ENCODE results near the gene REPIN1. TPM values are rescaled to one million over a fixed set of nuclear protein-coding genes. Genes with fewer than 3 reads are reported as not detected.
A peak's percentile ranks its signal among the peaks of the same experiment; 100 is the strongest.

The REPIN1 gene
- total RNA-seq, 4 donors from 2014 or later: 115 to 332 (median 159) TPM

DNA sequence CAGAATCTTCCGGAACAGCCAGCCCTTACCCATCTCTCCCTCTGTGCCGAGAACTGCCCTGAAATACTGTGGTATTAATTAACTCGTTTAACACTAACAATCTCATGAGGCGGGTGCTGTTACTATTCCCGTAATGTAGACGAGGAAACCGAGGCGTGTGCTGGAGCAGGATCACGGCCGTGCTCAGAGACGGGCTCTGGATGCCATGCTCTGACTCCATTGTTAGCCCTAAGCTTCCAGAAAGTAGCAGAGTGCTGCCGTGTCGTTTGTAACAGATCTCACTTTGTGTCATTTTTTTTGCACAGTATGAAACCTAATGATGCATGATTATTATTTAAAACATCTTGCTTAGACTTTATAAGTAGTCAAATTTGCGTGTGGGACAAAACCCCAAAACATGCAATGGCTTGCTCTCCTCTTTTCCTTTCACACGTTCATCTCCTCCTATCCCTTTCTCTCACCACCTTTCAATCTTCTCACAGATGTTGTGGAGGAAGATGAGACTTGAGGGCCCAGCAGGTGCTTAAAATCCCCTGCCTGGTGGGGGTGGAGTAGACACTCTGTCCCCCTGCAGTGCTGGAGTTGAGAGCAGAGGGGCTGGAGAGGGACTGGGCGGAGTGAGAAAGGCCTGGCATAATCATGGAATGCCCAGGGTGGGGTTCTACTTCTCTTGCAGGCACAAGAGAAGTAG, 44.8 kb upstream of the REPIN1 start:
- in situ Hi-C loops (cut with MboI; ENCODE audit: low sequenced_read_pairs in 4 of 4) (no loop called here), intact Hi-C loops (cut with DNase I; ENCODE audit: low total_unique reads) (no loop called here)
- Histone ChIP-seq H3K4me1 (peaks cover 4 to 7% of the 10 kb centered on the region in 2 donors), H3K9me3 (no peaks in the 10 kb centered on the region), H3K36me3 (no peaks in the 10 kb centered on the region), H3K27me3 (peaks cover 0 to 8% (median 7%) of the 10 kb centered on the region in 3 donors), H3K4me3 (peak overlapping the region; percentile 56 to 71 (median 66)), H3K27ac (peak overlapping the region in 3 of 4 donors; percentile 54 to 64 (median 54))
- no peak for DNase-seq
- TF ChIP-seq, protein P1, sequence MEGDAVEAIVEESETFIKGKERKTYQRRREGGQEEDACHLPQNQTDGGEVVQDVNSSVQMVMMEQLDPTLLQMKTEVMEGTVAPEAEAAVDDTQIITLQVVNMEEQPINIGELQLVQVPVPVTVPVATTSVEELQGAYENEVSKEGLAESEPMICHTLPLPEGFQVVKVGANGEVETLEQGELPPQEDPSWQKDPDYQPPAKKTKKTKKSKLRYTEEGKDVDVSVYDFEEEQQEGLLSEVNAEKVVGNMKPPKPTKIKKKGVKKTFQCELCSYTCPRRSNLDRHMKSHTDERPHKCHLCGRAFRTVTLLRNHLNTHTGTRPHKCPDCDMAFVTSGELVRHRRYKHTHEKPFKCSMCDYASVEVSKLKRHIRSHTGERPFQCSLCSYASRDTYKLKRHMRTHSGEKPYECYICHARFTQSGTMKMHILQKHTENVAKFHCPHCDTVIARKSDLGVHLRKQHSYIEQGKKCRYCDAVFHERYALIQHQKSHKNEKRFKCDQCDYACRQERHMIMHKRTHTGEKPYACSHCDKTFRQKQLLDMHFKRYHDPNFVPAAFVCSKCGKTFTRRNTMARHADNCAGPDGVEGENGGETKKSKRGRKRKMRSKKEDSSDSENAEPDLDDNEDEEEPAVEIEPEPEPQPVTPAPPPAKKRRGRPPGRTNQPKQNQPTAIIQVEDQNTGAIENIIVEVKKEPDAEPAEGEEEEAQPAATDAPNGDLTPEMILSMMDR (IDR thresholded peaks at IDR 0.05 in 4 of 5, conservative IDR thresholded peaks at IDR 0.05 in 1 of 5): no peak
- TF ChIP-seq POLR2A (IDR thresholded peaks at IDR 0.05): no peak
- ATAC-seq: peak in 1 of 2 donors; percentile 33

DNA sequence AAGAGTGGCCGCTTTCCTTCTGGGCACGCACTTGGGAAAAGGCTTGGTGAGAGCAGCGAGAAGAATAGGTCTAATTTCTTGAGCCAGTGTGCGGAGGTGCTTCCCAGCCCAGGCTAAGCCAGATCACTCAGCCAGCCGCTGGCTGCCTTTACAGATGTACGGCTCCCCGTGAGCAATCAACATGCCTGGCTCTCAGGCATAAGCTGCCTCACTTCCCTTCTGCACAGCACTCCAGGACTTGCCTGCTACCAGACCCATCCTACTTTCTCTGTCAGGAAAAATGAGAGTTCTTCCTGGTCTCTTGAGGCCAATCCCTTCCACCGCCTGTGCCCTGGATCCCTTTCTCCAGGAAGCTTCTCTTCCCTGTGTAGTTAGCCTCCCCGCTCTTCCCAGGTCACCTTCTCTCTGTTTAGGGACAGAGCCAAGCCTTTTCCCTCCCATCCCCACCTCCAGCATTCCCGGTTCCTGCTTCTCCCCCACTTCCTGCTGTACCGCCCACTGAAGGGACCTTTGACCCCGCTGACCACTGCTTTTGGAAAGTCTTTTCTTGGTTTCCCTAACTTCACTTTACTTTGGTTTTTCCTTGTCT, 44.2 kb upstream of the REPIN1 start:
- ATAC-seq (no peak), DNase-seq (no peak)
- Histone ChIP-seq H3K4me3 (no peak overlapping the region), H3K27ac (no peak overlapping the region), H3K27me3 (peaks cover 0 to 8% (median 7%) of the 10 kb centered on the region in 3 donors), H3K9me3 (no peaks in the 10 kb centered on the region), H3K4me1 (peaks cover 4 to 7% of the 10 kb centered on the region in 2 donors), H3K36me3 (no peaks in the 10 kb centered on the region)
- no peak for TF ChIP-seq POLR2A (IDR thresholded peaks at IDR 0.05)
- TF ChIP-seq, protein P1 (IDR thresholded peaks at IDR 0.05 in 4 of 5, conservative IDR thresholded peaks at IDR 0.05 in 1 of 5): no peak
- intact Hi-C loops (cut with DNase I; ENCODE audit: low total_unique reads) (no loop called here), in situ Hi-C loops (cut with MboI; ENCODE audit: low sequenced_read_pairs in 4 of 4) (no loop called here)

DNA sequence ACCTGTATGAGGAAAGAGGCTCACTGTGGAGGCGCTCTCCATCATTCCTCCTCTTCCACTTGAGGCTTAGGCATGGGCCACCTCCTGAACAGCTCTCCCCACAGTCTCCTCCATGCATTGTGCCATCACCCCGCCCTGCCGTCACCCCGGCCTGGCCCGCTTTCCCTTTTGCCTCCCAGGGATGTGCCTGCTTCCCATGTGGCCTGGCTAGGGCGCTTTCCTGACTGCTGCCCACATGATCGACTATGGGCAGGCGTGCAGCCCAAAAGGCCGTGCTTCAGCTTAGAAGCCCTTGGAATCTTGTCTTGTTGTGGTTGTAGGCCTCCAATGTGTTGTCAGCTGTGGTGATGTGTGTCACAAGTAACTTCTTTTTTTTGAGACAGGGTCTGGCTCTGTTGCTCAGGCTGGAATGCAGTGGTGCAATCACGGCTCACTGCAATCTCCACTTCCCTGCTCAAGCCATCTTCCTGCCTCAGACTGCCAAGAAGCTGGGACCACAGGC, 43.5 kb upstream of the REPIN1 start:
- Histone ChIP-seq H3K27ac (no peak overlapping the region), H3K27me3 (peaks cover 0 to 8% (median 7%) of the 10 kb centered on the region in 3 donors), H3K4me3 (no peak overlapping the region), H3K36me3 (no peaks in the 10 kb centered on the region), H3K9me3 (no peaks in the 10 kb centered on the region), H3K4me1 (peaks cover 4 to 7% of the 10 kb centered on the region in 2 donors)
- intact Hi-C loops (cut with DNase I; ENCODE audit: low total_unique reads): no loop called here
- in situ Hi-C loops (cut with MboI; ENCODE audit: low sequenced_read_pairs in 4 of 4): no loop called here
- ATAC-seq (peak; percentile 47 to 55), DNase-seq (no peak)
- TF ChIP-seq, protein P1 (IDR thresholded peaks at IDR 0.05 in 4 of 5, conservative IDR thresholded peaks at IDR 0.05 in 1 of 5): no peak
- TF ChIP-seq POLR2A (IDR thresholded peaks at IDR 0.05): no peak

DNA sequence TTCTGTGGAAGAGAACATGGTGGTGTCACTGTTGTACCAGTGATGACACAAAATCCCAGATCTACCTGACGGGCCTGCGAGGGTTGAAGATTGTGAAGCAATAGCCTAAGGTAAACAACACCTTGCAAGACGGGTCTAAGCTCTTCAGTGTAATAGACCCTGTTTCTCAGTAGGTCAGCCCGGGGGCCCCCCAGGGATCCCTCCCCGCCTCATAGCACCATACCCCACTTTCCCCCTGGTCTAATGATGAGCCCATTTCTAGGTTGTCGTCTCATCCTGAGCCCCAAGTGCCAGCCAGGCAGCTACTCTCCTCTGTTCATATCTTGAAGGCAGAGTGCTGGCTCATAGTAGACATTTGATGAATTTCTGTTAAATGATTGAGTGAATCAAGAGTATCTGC, 42.7 kb upstream of the REPIN1 start:
- Histone ChIP-seq H3K27ac (no peak overlapping the region), H3K27me3 (peaks cover 0 to 8% (median 7%) of the 10 kb centered on the region in 3 donors), H3K4me3 (no peak overlapping the region), H3K4me1 (peaks cover 4 to 7% of the 10 kb centered on the region in 2 donors), H3K36me3 (no peaks in the 10 kb centered on the region), H3K9me3 (no peaks in the 10 kb centered on the region)
- DNase-seq (no peak), ATAC-seq (no peak)
- no peak for TF ChIP-seq POLR2A (IDR thresholded peaks at IDR 0.05)
- TF ChIP-seq, protein P1 (IDR thresholded peaks at IDR 0.05 in 4 of 5, conservative IDR thresholded peaks at IDR 0.05 in 1 of 5): no peak
- in situ Hi-C loops (cut with MboI; ENCODE audit: low sequenced_read_pairs in 4 of 4): no loop called here
- intact Hi-C loops (cut with DNase I; ENCODE audit: low total_unique reads): no loop called here

Measured in gastrocnemius medialis (tissue), 4 donors.